Neuron (in vitro differentiated cells): Measurements from ENCODE around the gene SMIM41.

Source experiments
- H2AFZ ChIP-seq: one replicate; pipeline ENCODE4 v1.6.1; 2013; ENCODE audit warnings: low read depth, mild to moderate bottlenecking, inconsistent platforms, low read length, moderate library complexity
- H3K27me3 ChIP-seq: one replicate; pipeline ENCODE4 v1.6.1; 2013; ENCODE audit warnings: low read length; ENCODE audit not compliant: insufficient read depth
- H3K36me3 ChIP-seq: one replicate; pipeline ENCODE4 v1.6.1; 2013; ENCODE audit warnings: low read length; ENCODE audit not compliant: insufficient read depth
- H3K4me1 ChIP-seq: one replicate; pipeline ENCODE4 v1.6.1; 2013; ENCODE audit warnings: low read length; ENCODE audit not compliant: insufficient read depth
- H3K4me3 ChIP-seq: 2 replicates; pipeline ENCODE4 v1.5.1; 2013; ENCODE audit warnings: mild to moderate bottlenecking, low read length, moderate library complexity
- H3K9me3 ChIP-seq: one replicate; pipeline ENCODE4 v1.6.1; 2013; ENCODE audit warnings: low read length

SMIM41 gene

DNA sequence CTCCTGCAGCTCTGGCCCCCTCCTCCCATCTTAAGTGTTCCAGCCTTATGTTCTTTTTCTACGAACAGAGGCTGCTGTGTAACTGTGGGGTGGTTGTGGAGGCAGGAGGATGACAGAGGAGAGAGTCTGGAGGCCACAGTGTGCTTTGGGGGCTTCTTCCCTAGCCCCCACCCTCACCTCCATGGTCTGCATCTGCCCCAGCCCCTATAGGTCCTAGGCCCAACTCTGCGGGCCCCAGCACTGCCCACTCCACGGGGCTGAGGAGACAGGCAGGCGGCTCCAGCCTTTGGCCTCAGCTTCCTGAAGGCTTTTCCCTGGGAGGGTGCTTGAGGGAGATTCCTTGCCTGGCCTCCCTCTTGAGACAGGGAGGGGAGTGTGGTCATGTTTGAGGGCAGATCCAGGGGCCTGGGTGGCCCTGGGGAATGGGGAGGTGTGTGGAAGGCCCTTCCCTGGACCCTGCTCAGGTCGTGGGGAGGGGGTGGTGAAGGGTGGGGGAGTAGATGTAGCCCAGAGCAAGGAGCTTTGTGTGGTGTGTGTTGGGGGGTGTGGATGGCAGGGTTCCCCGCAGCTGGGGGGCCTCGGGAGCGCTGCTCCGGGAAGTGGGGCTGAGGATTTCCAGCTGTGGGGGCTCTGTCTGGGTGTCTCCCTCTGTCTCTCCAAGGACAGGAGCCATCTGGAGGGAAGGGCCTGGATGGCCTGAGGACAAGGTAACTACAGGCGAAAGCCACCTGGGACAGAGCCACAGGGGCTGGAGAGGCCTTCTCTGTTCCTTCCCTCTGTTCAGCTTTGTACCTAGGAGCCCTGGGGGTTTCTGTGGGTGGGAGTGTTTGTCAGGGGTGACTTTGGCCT lies 1.1 kb downstream of the SMIM41 start:
- H2AFZ ChIP-seq: no peak overlapping the region
- H3K4me3 ChIP-seq: no peak overlapping the region
- H3K36me3 ChIP-seq: peaks cover 26% of the 10 kb centered on the region
- peaks cover 19% of the 10 kb centered on the region for H3K4me1 ChIP-seq
- H3K27me3 ChIP-seq: peaks cover under 1% of the 10 kb centered on the region
- no peaks in the 10 kb centered on the region for H3K9me3 ChIP-seq

- H3K4me3 ChIP-seq: no peak overlapping the region
- no peak overlapping the region for H2AFZ ChIP-seq
- H3K27me3 ChIP-seq: peaks cover 4% of the 10 kb centered on the region
- H3K4me1 ChIP-seq: peaks cover 19% of the 10 kb centered on the region
- H3K36me3 ChIP-seq: peaks cover 19% of the 10 kb centered on the region
- H3K9me3 ChIP-seq: no peaks in the 10 kb centered on the region
Observed at GRCh38 chr12:52081263-52081733, 1.8 kb downstream of the SMIM41 start.

DNA sequence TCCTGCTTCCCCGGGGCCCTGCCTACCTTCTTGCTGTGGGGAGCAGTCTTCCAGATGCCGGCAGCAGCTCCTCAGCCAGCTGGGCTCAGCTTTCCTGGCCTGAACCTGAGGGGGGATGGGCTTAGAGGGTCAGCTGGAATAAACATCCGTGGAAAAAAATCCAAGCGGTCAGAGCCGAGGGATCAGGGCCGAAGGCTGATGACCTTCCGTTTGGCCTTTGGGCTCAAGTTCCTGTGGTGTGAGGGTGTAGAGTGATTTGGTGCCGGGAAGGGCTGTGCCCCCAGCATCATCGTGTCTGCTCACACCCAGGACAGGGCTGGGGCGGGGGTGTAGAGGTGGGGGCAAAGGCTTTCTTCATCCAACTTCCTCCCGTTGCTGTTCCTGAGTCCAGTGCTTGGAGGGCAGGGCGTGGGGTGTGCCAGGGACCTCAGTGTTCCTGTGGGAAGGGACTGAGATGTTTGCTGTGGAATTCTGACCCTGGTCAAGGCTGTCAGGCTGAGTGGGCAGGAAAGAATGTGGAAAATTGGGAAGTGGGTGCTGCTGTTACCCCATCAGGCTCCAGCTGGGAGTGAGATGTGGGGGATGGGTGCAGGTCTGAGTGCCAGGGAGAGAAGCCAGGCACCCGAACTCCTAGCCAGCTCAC lies 2.6 kb downstream of the SMIM41 start:
- H3K4me1 ChIP-seq: peaks cover 19% of the 10 kb centered on the region
- no peak overlapping the region for H2AFZ ChIP-seq
- H3K9me3 ChIP-seq: no peaks in the 10 kb centered on the region
- peaks cover 7% of the 10 kb centered on the region for H3K27me3 ChIP-seq
- H3K36me3 ChIP-seq: peaks cover 11% of the 10 kb centered on the region
- no peak overlapping the region for H3K4me3 ChIP-seq

DNA sequence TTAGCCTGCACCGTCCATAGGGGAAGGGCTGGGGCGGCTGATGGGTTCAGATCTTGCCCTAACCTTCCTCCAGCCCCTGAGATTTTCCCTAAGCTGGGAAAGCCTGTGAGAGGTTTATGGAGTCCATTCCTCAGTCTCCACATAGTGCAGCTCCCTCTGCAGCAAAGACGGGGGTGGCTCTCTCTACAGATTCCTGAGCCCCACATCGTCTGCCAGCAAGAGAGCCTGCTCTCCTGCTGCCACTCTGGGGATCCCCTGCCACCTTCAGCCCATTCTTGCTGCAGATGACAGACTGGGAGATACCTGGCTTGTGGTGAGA lies 3.1 kb downstream of the SMIM41 start:
- peaks cover 8% of the 10 kb centered on the region for H3K36me3 ChIP-seq
- H3K4me1 ChIP-seq: peaks cover 19% of the 10 kb centered on the region
- H2AFZ ChIP-seq: no peak overlapping the region
- H3K9me3 ChIP-seq: no peaks in the 10 kb centered on the region
- peaks cover 10% of the 10 kb centered on the region for H3K27me3 ChIP-seq
- H3K4me3 ChIP-seq: no peak overlapping the region

DNA sequence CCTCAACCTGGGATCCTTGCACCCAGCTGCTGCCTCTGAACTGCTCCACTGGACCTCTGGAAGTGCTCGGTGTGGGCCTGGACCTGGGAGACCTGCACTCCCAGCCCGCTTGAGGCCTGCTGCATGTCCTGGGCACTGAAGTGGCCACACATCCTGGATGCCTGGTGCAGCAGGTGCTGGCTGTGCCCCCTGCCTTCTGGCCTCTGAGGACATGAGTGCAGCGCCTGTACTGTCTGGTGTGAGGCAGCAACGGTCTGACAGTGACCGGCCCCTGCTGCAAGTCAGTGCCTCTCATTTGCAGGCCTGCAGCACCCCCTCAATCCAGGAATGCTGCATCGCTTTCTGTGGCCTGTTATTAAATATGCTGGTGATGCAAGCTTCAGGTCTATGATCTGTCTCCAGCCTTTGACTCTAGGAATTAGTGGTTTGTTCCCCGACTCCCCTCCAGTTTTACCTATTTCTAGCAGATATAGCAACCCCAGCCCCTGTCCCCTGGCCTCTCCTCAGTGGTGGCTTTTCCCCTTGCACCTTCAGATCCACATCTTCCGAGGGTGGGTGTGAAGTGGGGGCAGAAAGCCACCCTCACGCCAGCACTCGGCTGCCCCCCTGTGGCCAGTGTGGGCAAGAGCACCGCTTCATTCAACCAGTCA lies 3.6 kb downstream of the SMIM41 start:
- H3K4me3 ChIP-seq: no peak overlapping the region
- H3K9me3 ChIP-seq: no peaks in the 10 kb centered on the region
- H2AFZ ChIP-seq: no peak overlapping the region
- H3K4me1 ChIP-seq: peaks cover 19% of the 10 kb centered on the region
- peaks cover 14% of the 10 kb centered on the region for H3K27me3 ChIP-seq
- H3K36me3 ChIP-seq: peaks cover 4% of the 10 kb centered on the region

GRCh38 chr12:52083638-52083996 lies 4.1 kb downstream of the SMIM41 start:
- no peak overlapping the region for H2AFZ ChIP-seq

GRCh38 chr12:52084491-52085231 lies 5.2 kb downstream of the SMIM41 start:
- H3K4me3 ChIP-seq: no peak overlapping the region
- H2AFZ ChIP-seq: no peak overlapping the region
- no peaks in the 10 kb centered on the region for H3K9me3 ChIP-seq
- H3K4me1 ChIP-seq: peaks cover 19% of the 10 kb centered on the region
- H3K36me3 ChIP-seq: no peaks in the 10 kb centered on the region
- peaks cover 21% of the 10 kb centered on the region for H3K27me3 ChIP-seq

More at GRCh38 chr12:52083638-52083996, 4.1 kb downstream of the SMIM41 start:
- Histone ChIP-seq H3K9me3 (no peaks in the 10 kb centered on the region), H3K4me1 (peaks cover 19% of the 10 kb centered on the region), H3K36me3 (peaks cover 3% of the 10 kb centered on the region), H3K27me3 (peaks cover 19% of the 10 kb centered on the region), H3K4me3 (no peak overlapping the region)

DNA sequence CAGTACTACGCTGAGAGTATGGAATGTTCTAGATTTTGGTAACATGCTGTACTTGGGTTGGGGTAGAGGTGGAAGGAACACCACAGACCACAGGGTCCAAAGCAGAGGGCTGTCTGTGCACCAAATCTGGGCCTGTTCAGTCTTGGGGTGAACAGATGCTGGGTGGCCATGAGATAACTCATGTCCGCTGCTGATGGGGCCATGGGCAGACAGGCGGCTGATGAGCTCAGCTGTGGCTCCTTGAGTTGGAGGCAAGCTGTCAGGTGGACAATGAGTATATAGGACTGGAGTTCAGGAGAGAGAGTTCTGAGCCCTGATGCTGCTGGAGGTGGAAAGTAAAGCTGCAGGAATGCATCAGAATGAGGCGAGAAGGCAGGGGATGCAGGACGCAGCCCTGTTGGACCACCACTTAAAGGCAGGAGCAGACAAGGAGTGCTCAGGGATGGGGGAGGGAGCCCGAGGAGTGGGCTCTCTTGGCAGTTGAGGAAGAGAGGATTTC lies 6.2 kb downstream of the SMIM41 start:
- Histone ChIP-seq H2AFZ (no peak overlapping the region), H3K27me3 (peaks cover 21% of the 10 kb centered on the region), H3K36me3 (no peaks in the 10 kb centered on the region), H3K4me1 (peaks cover 19% of the 10 kb centered on the region), H3K9me3 (no peaks in the 10 kb centered on the region), H3K4me3 (no peak overlapping the region)

DNA sequence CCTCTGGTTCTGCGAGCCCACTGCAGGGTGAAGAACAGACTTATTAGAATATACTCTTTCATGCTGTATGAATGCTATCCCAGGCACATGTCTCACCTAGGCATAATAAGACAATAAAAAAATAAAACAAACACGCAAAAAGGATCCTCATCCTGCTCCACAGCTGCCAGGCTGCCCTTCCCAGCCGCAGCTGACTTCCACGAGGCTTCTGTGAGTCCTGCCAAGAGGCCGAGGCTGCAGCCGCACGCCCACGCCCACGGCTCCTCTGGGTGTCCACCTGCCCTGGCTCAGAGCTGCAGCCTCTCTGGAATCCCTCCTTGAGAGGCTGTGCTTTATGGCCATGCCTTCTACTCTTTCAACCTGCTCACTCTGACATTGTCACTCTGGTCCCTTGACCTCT lies 6.9 kb downstream of the SMIM41 start:
- Histone ChIP-seq H3K4me3 (no peak overlapping the region), H3K9me3 (no peaks in the 10 kb centered on the region), H3K4me1 (peaks cover 16% of the 10 kb centered on the region), H2AFZ (no peak overlapping the region), H3K36me3 (no peaks in the 10 kb centered on the region), H3K27me3 (peaks cover 21% of the 10 kb centered on the region)

DNA sequence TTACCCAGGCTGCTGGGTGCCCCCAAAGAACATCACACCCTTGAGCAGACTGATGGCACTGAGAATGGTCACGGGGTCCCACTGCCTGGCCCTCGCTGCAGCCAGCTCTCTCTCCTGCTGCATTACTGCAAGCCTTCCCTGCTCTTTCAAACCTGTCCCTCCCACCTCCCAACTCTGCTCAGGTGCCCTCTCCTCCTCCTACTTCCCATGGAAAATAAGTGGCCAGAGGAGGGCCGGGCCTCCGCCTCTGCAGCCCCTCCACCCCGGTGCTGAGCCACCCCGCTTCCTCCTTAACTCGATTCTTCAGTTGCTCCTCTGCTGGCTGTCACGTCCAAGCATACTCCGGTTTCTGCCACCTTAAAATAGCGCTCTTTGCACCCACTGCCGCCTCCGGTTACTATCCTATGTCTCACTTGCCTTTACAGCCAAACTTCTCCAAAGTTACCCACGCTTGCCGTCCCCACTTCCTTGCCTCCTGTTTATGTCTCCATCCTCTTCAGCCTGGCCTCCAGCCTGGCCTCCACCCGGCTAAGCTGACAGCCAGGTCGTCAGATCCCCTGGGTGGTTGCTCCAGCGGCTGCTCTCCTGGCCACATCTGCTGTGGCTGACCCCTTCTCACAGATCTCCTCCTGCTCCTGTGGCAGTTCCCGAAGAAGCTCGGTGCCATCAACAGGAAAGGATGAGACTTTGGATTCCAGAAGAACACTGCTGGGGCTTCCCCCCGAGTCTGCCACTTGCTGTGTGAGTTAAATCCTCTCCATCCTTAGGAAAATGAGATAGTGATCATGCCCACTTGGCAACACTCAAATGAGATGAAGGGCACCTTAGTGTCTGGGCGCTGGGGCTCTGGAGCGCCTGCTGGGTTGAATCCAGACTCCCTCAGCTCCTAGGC lies 7.7 kb downstream of the SMIM41 start:
- peaks cover 21% of the 10 kb centered on the region for H3K27me3 ChIP-seq
- peaks cover 9% of the 10 kb centered on the region for H3K4me1 ChIP-seq
- no peaks in the 10 kb centered on the region for H3K36me3 ChIP-seq
- no peak overlapping the region for H3K4me3 ChIP-seq
- no peaks in the 10 kb centered on the region for H3K9me3 ChIP-seq
- H2AFZ ChIP-seq: no peak overlapping the region

DNA sequence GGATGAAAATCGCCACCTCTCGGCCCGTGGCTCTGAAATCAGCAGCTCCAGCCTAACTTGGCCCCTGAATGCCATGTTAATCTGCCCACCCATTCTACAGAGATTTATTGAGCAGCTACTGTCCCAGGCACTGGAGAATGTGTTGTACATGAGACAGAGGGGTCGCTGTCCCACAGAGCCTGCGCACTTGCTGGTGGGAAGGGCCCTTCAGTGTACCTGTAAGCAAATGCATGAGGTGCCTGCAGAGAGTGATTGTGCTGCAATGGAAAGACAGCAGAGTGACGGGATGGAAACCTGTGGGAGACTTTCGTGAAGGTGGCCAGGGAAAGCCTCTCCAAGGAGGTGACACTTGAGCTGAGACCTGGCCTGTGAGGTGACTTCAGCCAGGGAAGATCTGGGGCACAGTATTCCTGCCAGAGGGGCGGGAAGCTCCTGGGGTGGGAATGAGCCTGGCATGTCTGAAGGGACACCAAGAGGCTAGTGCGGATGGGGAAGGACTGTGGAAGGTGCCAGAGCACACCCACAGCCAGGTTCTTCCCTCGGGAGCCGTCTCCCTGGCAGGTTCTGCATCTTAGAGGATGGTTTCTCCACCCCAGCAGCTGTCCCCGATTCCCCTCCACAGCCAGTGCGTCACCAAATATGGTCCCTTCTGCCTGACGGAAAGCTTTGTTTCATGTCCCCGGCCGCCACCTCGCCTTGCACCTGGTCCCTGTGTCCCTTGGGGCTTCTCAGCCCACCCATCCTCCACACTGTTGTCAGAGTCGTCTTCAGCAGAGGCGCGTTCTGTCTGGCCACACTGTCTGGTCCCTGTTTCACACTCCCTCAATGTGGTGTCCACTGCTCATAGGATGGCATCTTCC lies 8.7 kb downstream of the SMIM41 start:
- Histone ChIP-seq H3K9me3 (no peaks in the 10 kb centered on the region), H3K27me3 (peaks cover 21% of the 10 kb centered on the region), H3K4me3 (no peak overlapping the region), H3K36me3 (no peaks in the 10 kb centered on the region), H2AFZ (no peak overlapping the region), H3K4me1 (peaks cover 4% of the 10 kb centered on the region)
